NCI-H510A treated with DMSO at 0.1 percent for 48 hours (cell line): Measurements from ENCODE around the gene FAM187B.
A peak's percentile ranks its signal among the peaks of the same experiment; 100 is the strongest.

Experiments used
- DNase-seq: peaks from one replicate; lab custom pipeline; 2025; lab: John Stamatoyannopoulos, UW

Gene FAM187B

DNA sequence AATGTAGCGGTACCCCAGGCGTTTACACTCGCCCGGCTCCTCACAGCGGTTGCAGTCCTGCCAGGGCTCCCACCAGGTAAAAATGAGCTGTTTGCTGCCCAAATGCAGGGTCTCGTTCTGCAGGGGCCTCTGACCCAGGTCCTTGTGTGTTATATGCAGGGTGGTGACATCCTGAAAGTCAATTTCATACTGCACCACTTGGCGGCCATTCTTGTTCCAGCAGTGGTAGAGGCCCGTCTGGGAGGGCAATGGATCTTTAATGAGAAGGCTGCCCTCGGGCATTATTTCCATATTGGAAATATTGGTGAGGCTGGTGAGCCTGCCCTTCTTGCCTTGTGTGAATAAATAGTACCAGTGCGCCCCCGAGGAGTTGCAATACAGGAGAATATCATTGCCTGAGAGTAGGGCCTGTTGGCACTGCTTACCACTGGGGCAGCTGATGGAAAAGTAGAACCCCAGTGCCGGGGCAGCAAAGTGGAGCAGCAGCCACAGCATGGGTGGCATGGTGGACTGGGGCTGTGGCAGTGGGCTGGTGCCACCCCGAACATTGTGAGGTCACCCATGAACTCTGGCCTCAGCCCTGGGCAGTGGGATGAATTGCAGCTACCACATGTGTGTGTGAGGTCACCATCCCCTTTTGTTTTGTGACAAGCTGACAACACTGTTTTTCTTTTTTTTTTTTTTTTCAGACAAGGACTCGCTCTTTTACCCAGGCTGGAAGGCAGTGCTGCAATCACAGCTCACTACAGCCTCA, at the start of gene FAM187B:
FAM187B (minus strand) TSS at position 563 of the 754 bp plus-strand sequence; CDS start at position 504, 59 bp downstream.
- no peak for DNase-seq

DNA sequence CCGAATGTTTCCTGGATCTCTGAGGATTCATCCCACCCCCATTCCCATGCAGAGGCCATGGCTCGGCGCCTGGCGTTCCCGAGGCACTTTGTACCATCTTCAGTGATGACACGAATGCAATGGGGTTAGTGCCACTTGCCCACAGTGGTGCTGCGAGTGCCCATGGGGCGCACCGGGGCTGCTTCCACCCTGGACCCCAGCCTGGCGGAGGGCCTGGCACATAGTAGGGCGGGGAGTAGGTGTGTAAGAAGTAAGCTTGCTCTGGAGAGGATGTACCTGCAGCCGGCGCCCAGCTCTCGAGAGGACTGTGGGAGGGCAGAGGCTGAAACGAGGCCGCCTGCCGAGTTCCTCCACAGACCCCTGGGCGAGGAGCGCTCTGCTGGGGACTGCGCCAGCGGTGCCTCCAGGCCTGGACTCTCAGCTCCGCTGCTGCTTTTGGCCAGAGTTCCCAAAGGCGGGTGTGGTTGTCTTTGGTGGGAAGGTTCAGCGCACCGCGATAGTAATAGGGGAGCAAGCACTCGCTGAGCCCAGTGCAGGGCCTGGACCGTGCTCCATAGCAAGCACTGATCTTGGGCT, 48.3 kb upstream of the FAM187B start:
- no peak for DNase-seq

DNA sequence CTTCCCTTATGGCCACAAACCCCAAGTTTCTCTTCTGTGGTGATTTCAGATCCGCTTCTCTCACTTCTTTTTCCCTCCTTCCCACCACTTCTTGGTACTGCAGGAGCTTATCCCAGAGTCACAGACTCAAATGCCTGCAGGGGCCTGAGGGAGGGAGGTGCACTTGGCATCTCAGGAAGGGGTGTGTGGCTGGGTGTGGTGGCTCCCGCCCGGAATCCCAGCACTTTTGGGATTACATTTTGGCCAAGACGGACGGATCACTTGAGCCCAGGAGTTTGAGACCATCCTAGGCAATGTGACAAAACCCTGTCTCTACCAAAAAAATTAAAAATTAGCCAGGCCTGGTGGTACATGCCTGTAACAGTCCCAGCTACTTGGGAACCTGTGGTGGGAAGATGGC, 45.8 kb upstream of the FAM187B start:
- DNase-seq, result no peak

DNA sequence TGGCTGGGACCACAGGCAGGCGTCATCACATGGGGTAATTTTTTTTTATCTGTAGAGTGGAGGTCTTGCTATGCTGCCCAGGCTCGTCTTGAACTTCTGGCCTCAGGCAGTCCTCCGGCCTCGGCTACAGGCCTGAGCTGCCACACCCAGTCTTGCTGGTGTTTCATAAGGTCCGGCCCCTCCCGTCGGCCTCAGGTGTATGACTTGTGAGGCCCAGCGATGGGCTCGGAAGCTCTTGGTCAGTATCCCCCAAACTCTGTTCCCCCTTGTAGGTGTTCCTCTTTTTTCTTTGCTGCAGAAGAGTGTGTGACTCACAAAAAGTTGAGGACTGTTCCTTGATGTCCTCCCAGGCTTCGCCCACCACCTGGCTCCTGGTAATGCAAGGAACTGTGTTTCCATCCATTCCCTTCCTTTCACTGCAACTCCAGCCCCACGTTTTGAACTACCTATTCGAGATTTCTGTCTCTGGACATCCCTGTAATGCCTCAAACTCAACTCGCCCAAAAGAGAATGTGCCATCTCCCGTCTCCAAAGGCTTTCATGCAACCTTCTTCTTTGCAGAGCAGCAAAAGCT, 45.2 kb upstream of the FAM187B start:
- DNase-seq, result no peak

DNA sequence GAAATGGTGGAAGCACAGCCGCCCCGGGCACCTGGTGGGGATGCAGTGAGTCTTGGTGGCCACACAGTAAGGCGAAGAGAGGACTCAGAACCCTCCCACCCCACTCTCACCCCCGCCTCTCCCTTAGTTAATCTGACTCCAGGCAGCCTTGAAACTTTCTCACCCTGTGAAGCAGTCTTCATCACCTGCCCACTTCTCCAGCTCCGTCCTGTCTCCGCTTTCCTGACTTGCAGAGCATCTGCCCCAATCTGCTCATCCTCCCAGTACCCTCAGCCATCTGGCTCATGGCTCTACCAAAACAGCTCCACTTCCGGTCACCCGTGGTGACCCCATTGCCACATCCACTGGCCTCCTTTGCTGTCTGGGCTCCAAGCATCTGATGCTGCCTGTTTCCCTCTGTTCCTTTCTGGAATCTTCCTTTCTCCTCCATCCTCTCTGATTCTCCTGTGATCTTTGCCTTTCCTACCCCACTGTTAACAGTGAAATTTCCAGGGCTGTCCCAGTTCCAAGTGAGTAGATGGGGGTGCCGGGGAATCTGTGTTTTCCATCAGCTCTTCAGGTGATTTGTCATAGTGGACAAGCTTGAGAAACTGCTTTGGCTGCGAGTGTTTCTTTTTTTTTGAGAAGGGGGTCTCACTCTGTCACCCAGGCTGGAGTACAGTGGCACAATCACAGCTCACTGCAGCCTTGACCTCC, 44.6 kb upstream of the FAM187B start:
- no peak for DNase-seq

DNA sequence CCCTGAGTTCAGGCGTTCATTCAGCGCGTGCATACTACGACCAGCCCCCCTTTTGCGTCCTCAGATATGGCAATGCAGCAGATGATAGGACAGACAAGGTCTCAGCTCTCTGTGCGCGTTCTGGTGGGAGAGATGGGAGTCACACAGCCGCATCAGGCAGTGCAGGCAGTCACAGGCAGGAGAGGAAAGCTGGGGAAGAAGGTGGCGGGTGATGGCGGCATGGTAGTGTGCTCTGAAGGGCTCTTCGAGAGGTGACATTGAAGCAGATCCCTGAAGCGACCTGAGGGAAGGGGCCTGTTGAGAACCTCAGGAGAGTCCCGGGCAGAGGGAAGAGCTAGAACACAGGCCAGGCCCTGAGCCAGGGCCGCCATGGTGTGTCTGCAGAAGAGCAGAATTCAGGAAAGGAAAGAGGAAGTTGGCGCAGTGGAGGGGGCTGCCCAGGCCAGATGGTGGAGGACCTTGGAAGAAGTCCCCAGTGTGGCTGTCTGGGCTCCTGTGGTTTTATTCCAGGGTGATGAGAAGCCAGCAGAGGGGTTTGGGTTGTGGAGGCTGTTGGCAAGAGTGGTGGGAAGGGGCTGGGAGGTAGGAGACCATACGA, 43.7 kb upstream of the FAM187B start:
- DNase-seq, result no peak

DNA sequence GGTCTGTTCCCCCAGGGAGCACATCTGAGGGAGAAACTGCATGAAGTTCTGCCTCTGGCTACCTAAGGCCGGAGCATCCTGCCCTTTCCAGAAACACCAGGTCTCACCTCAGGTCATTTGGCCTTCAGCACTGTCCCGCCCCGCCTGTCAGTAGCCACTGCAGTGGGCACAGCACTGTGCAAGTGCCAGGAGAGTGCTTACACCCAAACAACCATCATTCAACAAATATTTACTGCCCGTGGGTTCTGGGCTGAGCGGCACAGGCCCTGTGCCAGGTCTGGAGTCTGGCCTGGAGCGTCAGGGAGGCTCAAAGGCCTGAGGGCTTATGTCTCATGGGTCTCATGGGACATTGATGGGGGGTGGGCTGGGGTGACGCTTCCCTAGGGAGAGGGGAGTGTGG, 43.0 kb upstream of the FAM187B start:
- DNase-seq, result no peak

DNA sequence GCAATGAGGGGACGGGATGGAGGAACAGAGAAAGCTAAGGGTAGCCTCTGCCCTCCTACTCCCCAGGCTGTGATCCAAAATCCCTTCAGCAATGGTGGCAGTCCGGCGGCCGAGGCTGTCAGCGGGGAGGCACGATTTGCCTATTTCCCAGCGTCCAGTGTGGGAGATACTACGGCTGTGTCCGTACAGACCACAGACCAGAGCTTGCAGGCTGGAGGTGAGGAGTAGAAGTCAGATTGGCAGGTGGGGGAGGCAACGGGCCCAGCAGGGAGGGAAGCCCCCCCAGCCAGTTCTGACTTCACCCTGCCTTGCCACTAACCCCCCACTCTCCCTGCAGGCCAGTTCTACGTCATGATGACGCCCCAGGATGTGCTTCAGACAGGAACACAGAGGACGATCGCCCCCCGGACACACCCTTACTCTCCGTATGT, 41.9 kb upstream of the FAM187B start:
- no peak for DNase-seq

DNA sequence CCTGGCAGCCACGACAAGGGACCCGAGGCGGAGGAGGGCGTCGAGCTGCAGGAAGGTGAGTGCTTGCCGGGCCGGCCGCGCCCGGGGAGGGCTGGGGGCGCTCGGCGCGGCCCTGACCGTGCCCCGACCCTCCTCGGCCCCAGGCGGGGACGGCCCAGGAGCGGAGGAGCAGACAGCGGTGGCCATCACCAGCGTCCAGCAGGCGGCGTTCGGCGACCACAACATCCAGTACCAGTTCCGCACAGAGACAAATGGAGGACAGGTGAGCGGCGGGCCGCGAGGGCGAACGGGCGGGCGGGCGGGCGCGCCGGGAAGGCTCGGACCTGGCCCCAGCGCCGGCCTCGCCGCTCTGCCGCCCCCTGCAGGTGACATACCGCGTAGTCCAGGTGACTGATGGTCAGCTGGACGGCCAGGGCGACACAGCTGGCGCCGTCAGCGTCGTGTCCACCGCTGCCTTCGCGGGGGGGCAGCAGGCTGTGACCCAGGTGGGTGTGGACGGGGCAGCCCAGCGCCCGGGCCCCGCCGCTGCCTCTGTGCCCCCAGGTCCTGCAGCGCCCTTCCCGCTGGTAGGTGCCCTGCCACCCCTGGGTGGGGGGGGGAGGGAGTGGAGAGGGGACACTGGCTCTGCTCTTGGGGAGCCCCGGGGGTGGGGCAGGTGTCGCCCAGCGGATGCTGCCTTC, 41.0 kb upstream of the FAM187B start:
- peak; percentile 76 for DNase-seq

DNA sequence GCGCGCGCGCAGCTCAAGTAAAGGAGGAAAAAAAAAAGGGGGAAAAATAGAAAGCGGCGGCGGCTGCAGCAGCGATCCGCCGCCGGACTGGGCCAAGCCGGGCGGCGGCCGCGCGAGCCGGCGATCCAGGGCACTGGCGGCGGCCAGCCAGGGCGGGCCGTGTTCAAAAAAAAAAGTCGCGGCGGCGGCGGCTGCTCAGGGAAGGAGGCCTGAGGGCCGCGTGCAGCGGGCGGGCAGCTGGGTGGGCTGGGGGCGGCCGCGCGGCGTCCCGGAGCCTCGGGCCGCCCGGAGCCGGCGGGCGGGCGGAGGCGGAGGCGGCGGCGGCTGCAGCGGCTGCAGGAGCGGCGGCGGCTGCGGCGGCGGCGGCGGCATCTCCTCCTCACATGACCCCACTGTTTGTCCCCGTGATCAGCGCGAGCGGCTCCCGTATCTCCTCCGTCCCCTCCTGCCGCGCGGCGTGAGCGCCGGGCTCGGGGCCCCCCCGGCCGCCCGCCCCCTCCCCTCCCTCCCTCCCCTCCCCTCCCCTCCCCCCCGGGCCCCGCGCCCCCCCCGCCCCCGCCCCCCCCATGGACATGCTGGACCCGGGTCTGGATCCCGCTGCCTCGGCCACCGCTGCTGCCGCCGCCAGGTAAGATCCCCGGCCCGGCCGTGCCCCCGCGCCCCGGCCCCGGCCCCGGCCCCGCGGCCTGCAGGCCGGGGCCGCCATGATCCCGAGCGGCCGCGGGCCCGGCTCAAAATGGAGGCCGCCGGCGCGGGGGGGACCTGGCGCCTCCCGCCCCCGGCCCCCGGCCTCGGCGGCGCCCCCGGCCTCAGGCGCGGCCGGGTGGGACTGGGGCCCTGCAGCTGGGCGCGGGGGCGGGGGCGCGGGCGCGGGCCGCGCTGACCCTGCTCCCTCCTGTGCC, 40.2 kb upstream of the FAM187B start, which contains the start of gene USF2:
USF2 (plus strand) TSS at position 427 of the 902 bp plus-strand sequence; CDS start at position 567, 140 bp downstream.
- peak; percentile 19 for DNase-seq

DNA sequence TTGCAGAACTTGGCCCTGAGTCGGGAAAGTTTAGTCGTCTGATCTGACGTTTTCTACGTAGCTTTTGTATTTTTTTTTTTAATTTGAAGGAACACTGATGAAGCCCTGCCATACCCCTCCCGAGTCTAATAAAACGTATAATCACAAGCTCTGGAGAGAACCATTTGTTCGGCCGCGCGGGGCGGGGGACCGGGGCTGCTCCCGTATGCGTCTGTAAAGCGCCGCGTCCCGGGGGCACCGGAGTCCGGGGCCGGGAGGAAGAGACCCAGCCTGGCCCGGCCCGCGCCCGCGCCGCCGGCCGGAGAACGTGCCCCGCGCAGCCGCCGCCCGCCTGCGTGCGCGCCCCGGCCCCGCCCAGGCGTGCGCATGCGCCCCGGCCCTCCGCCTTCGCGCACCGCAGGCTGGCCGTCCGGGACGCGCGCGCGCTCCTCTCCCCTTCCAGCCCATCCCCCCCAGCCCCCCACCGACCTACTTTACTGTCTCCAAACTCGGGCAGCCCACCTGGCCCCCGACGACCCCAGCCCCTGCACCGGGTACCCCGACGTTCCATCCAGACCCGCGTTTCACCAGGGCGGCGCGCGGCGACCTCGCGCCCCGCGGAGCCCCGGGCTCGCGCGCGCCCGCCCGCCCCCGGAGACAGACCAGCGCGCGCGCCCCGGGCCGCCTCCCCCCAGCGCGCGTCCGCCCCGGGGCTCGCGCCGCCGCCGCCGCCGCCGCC, 39.4 kb upstream of the FAM187B start:
- peak; percentile 39 for DNase-seq

DNA sequence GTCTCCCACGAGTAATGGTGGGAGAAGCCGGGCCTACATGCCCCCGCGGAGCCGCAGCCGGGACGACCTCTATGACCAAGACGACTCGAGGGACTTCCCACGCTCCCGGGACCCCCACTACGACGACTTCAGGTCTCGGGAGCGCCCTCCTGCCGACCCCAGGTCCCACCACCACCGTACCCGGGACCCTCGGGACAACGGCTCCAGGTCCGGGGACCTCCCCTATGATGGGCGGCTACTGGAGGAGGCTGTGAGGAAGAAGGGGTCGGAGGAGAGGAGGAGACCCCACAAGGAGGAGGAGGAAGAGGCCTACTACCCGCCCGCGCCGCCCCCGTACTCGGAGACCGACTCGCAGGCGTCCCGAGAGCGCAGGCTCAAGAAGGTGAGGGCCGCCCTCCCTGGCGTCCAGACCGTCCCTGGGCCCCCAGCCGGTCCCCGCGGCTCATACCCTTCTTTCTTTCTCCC, 38.8 kb upstream of the FAM187B start:
- no peak for DNase-seq

DNA sequence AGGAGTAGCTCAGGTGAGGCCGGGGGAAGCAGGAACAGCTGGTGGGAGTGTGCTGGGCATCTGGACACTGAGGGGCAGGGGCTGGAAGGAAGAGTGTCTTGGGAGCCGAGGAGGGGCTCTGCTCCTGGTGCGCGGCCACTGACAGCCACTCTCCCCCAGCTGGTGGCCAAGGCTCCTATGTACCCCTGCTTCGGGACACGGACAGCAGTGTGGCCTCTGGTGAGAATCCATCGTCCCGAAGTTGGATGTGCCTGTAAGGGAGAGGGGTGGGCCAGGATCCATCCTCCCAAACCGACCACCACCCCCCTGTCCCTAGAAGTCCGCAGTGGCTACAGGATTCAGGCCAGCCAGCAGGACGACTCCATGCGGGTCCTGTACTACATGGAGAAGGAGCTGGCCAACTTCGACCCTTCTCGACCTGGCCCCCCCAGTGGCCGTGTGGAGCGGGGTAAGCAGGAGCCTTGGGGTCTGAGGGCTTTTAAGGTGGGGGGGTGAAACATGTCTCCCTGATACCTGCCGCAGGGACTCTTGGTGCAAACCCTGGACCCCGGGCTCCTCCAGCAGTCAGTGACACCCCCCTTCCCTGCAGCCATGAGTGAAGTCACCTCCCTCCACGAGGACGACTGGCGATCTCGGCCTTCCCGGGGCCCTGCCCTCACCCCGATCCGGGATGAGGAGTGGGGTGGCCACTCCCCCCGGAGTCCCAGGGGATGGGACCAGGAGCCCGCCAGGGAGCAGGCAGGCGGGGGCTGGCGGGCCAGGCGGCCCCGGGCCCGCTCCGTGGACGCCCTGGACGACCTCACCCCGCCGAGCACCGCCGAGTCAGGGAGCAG, 38.2 kb upstream of the FAM187B start:
- DNase-seq, result no peak

DNA sequence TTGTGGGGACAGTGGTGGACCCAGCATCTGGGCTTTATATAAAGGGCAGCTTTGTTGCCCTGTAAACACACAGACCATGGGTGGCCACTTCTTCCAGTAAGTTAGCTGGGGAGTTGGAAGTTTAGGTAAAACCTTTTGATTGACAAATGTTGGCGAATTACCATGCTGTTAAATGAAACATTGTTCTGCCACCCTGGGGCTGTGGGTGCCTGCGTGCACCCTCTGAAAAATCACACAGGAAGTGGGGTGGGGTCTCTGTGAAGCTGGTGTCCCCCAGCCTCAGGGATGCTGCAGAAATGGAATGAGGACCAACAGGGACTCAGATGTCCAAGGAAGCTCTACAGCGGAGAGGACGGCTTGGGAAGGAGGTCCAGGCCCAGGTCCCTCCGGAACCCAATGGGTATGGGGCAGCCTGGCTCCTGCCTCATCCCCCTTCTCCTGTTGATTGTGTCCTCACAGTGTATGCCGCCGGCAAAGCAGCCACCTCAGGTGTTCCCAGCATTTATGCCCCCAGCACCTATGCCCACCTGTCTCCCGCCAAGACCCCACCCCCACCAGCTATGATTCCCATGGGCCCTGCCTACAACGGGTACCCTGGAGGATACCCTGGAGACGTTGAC, 37.5 kb upstream of the FAM187B start:
- DNase-seq, result peak; percentile 5

DNA sequence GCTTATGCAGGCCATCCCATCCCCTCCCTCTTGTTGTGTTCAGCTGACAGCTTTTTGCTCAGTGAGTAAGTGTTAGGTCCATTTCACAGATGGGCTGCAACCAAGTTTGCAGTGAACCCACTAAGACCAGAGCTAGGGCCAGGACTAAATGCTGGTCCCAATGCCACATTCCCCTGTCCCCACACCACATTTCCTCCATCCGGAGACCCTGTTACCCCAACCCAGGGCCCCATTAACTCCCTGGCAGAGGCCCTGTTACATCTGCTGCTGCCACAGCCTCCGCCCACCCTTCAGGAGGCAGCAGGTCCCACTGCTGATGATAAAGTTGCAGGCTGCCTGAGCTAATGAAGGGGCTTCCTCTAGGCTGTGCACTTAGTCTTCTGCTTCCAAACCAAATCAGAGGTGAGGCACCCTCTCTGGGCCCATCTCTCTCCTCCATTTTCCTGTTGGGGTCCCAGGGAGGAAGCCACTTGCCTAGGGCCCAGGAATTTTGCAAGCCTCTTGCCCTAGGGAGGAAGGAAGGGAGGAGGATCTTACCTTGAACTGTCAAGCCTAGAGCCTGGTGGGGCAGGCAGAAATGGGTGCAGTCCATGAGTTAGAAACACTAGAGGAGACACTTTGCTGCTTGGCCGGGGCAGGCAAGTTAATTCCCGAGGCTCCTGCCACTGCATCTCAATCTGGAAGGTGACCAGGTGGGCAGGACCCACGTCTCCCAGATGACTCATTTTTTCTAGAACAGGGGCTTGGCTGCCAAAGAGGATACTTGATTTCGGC, 36.8 kb upstream of the FAM187B start:
- no peak for DNase-seq

DNA sequence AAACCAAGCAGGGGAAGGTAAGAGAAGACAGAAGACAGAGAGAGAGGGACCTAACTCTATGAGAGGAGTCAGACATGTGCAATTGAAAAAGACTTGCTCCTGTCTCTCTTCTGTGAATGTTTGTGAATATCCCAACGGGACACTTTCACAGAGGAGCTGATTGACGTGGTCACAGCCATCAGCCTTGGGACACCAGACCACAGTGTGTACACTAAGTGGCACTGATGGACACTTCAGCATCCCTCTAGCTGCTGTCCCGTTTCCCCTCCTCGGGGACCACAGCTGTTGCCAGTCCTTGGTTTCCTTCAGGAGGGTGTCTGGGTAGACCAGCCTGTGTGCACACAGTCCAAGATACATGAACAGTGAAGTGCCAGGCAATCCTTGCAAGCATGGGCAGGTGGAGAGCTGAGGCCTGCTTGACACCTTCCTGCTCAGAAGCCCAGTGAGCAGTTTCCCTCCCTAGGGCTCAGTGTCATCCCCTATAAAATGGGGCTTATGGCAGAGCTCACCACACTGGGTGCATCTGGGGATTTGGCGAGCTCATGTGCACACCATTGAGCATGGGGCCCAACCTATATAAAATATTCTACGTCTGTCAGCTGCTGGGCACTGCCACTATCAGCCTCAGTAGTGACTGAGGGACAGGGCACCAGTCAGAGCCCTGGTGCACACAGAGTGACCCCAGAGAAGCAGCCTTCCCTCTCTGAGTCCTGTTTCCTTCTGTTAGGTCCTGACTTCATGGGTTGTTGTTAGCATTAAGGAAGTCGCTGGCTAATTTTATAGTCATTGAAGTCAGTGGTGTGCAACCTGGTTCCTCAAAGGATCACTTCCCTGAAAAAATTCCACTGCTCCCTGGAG, 36.0 kb upstream of the FAM187B start:
- DNase-seq, result no peak
